Measurements from ENCODE around the gene MESP2. TPM values are rescaled to one million over a fixed set of nuclear protein-coding genes. Genes with fewer than 3 reads are reported as not detected.
A peak's percentile ranks its signal among the peaks of the same experiment; 100 is the strongest.

Gene MESP2
- total RNA-seq, 1 donor from 2014 or later, result not detected

DNA sequence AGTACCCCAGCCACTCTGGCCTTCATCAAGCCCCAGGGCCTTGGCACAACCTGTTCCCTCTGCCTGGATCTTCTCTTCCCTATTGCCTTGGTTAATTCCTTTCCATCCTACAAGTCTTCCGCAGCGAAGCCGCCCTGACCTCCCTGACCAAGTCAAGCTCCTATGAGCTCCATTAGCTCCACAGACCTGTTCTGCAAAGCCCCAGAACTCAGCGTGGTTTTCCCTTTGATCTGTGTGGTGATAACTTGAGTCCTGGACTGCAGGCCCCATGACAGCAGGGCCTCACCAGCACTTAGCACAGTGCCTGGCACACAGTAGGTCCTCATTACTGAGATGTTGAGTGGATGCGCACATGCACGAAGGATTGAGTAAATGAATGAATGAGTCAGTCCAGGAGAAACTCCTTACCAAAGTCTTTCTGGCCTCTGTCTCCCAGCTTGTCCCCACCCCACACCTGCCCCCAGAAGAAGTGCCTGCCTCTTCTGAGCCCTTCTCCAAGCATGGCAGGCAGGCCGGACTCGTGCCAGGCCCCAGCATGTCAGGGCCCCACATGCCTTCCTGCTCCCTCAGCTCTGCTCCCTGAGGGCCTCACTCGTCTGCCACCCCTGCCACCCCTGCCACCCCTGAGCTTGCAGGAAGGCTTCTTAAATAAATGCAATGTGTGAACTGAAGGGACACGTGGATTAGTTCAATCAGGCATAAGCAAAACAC is 32.2 kb downstream of the MESP2 start:
- Histone ChIP-seq H3K36me3 (peaks cover 2% of the 10 kb centered on the region), H3K4me3 (no peak overlapping the region), H3K27me3 (no peaks in the 10 kb centered on the region), H3K9me3 (no peaks in the 10 kb centered on the region), H3K27ac (no peak overlapping the region), H3K4me1 (no peaks in the 10 kb centered on the region)
- TF ChIP-seq, protein P1, sequence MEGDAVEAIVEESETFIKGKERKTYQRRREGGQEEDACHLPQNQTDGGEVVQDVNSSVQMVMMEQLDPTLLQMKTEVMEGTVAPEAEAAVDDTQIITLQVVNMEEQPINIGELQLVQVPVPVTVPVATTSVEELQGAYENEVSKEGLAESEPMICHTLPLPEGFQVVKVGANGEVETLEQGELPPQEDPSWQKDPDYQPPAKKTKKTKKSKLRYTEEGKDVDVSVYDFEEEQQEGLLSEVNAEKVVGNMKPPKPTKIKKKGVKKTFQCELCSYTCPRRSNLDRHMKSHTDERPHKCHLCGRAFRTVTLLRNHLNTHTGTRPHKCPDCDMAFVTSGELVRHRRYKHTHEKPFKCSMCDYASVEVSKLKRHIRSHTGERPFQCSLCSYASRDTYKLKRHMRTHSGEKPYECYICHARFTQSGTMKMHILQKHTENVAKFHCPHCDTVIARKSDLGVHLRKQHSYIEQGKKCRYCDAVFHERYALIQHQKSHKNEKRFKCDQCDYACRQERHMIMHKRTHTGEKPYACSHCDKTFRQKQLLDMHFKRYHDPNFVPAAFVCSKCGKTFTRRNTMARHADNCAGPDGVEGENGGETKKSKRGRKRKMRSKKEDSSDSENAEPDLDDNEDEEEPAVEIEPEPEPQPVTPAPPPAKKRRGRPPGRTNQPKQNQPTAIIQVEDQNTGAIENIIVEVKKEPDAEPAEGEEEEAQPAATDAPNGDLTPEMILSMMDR (IDR thresholded peaks at IDR 0.05), result no peak
- DNase-seq, result no peak
- intact Hi-C loops (cut with DNase I), result no loop called here
- ATAC-seq, result no peak

DNA sequence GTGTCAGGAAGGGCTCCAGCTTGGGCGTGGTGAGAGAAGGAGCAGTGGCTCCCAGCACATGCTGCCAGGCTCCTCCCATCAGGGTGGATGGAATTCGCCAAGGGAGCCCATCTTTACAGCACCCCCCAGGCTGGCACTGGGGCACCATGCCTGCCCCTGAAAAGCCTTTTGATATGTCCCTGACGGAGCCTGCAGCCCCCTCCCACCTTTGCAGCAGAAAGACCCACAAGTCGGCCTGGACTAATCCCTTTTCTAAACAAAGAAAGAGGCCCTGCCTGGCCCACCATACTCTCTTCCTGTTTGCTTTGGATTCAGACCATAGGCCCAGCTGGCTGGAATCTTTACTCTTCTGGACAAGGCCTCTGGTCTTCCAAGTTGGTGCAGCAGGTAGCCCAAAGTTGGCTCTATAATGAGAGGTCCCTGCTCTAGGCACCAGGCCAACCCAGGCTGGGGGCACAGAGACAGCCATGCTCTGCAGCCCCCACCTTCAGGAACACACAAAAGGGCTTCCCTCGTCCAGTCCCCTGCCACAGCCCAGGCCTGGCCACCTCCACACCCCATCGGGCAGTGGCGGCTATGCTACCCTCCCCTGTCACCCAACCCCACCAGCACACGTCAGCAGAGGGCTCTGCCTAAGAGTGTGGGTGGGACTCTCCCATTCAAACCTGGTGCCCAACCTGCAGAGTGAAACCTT is 33.1 kb downstream of the MESP2 start:
- Histone ChIP-seq H3K4me1 (no peaks in the 10 kb centered on the region), H3K9me3 (no peaks in the 10 kb centered on the region), H3K27ac (no peak overlapping the region), H3K27me3 (peaks cover 4% of the 10 kb centered on the region), H3K4me3 (no peak overlapping the region), H3K36me3 (no peaks in the 10 kb centered on the region)
- intact Hi-C loops (cut with DNase I), result no loop called here
- TF ChIP-seq, protein P1 (IDR thresholded peaks at IDR 0.05), result no peak
- ATAC-seq (no peak), DNase-seq (no peak)

DNA sequence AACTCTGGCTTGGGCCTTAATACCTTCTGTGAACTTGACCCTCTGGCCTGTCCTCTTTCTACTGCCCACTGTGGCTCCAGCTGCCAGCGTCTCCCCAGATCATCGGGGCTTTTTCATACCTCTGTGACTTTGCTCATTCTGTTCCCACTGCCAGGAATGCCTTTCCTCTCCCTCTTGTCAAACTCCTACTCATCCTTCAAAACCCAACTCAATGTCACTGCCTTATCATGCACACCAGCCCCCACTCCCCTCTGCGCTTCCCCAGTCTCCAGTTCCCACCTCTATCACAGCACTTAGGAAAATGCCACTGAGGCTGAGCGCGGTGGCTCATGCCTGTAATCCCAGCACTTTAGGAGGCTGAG is 33.6 kb downstream of the MESP2 start:
- intact Hi-C loops (cut with DNase I), result no loop called here
- H3K27ac ChIP-seq, result no peak overlapping the region
- ATAC-seq (no peak), DNase-seq (no peak)
- no peaks in the 10 kb centered on the region for H3K36me3 ChIP-seq
- H3K27me3 ChIP-seq, result peaks cover 9% of the 10 kb centered on the region
- H3K4me1 ChIP-seq, result peaks cover 2% of the 10 kb centered on the region
- H3K4me3 ChIP-seq, result no peak overlapping the region
- no peaks in the 10 kb centered on the region for H3K9me3 ChIP-seq
- TF ChIP-seq, protein P1 (IDR thresholded peaks at IDR 0.05), result no peak

DNA sequence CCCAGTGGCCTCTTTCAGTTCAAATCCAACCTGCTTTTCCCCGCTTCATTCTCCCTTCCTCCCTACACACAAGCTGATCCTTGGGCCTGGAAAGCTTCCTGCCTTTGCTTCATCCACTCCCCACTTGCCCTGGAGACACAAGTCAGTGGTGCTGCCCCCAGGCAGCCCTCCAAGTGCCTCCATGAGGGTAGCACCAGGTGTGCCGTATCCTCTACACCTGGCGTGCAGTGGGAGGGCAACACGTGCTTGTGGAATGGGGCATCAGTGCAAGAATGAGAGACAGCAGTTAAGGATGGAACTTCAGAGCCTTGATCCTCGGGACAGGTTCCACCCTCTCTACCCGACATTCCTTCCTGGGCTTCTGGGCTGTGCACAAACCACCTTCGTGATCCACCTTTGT is 34.7 kb downstream of the MESP2 start:
- ATAC-seq (no peak), DNase-seq (no peak)
- peaks cover 2% of the 10 kb centered on the region for H3K4me1 ChIP-seq
- H3K36me3 ChIP-seq, result no peaks in the 10 kb centered on the region
- peaks cover 18% of the 10 kb centered on the region for H3K27me3 ChIP-seq
- TF ChIP-seq, protein P1 (IDR thresholded peaks at IDR 0.05), result no peak
- no peak overlapping the region for H3K4me3 ChIP-seq
- intact Hi-C loops (cut with DNase I), result no loop called here
- H3K27ac ChIP-seq, result no peak overlapping the region
- no peaks in the 10 kb centered on the region for H3K9me3 ChIP-seq

DNA sequence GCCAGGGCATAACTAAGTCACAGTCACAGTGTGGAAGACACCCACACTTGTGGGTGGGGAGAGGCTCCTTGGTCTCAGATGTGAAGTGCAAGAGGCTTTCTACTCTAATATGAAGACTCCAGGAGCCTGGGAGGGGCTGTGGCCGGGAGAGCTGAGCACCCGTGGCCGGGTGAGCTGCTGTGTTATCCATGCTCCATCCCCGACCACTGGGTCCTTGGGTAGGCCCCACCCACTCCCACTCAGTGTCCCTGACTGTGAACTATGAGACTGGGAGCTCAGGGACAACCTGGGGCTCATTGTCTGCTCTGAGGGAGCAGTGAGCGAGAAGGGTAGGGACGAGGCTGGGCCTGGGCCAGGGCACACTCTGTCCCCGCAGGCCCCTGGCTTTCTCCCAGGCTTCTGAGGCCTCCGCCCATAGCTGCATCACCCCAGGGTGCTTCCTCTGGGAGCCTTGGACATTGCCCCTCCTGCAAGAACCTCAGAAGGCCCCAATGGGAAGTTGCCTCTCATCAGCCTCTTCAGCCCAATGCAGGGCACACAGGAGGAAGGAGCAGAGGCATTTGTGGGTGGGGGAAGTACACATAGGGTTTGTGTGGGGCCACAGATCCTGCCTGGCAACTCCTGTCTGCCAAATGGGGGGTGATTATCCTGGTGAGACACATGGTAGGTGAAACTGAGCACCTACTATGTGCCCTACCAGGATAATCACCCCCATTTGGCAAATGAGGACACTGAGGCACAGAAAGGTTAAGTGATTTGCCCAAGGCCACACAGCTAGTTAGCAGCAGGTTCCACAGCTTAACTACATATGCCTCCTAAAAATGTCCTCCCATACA is 36.1 kb downstream of the MESP2 start:
- DNase-seq, result no peak
- H3K27me3 ChIP-seq, result peaks cover 18% of the 10 kb centered on the region
- peaks cover 2% of the 10 kb centered on the region for H3K4me1 ChIP-seq
- no peak overlapping the region for H3K4me3 ChIP-seq
- intact Hi-C loops (cut with DNase I), result no loop called here
- no peak overlapping the region for H3K27ac ChIP-seq
- ATAC-seq, result peak; percentile 78
- no peaks in the 10 kb centered on the region for H3K36me3 ChIP-seq
- no peaks in the 10 kb centered on the region for H3K9me3 ChIP-seq
- TF ChIP-seq, protein P1 (IDR thresholded peaks at IDR 0.05), result no peak
